Osteocyte (in vitro differentiated cells): ENCODE measurements around the gene AQP3. TPM values are rescaled to one million over a fixed set of nuclear protein-coding genes. Genes with fewer than 3 reads are reported as not detected.

Source experiments
- DNase-seq: peaks from one replicate; pipeline ENCODE4 v3.0.0; 2021; ENCODE audit warnings: mixed read lengths; ENCODE audit not compliant: unreplicated experiment; ENCODE audit errors: extremely low spot score
- H3K27ac Mint-ChIP-seq: one replicate; pipeline ENCODE4 v1.8.0; 2021; ENCODE audit warnings: mild to moderate bottlenecking, mixed read lengths; ENCODE audit not compliant: unreplicated experiment
- H3K27me3 Mint-ChIP-seq: one replicate; pipeline ENCODE4 v1.8.0; 2021; ENCODE audit warnings: mixed read lengths; ENCODE audit not compliant: unreplicated experiment
- H3K36me3 Mint-ChIP-seq: one replicate; pipeline ENCODE4 v1.8.0; 2021; ENCODE audit warnings: mixed read lengths; ENCODE audit not compliant: unreplicated experiment
- H3K4me1 Mint-ChIP-seq: one replicate; pipeline ENCODE4 v1.8.0; 2021; ENCODE audit warnings: mixed read lengths; ENCODE audit not compliant: unreplicated experiment
- H3K4me3 Mint-ChIP-seq: one replicate; pipeline ENCODE4 v1.8.0; 2021; ENCODE audit warnings: mild to moderate bottlenecking, moderate library complexity, mixed read lengths; ENCODE audit not compliant: unreplicated experiment
- H3K9me3 Mint-ChIP-seq: one replicate; pipeline ENCODE4 v1.8.0; 2021; ENCODE audit warnings: mixed read lengths; ENCODE audit not compliant: unreplicated experiment
- total RNA-seq: library from RNA; stranded (reverse); gene quantifications from 2 replicates; pipeline ENCODE4 v1.2.1, GENCODE V29; 2021
- TF ChIP-seq, protein P1 (sequence below): fragments of 200-600 bp; sonication (generic); IDR thresholded peaks from 2 replicates; pipeline ENCODE4 v1.5.0; 2021; ENCODE audit warnings: antibody characterized with exemption, mild to moderate bottlenecking, moderate library complexity

Gene AQP3
- total RNA-seq, 1 donor from 2014 or later: 0.86 TPM

- H3K36me3 Mint-ChIP-seq: no peaks in the 10 kb centered on the region
- H3K9me3 Mint-ChIP-seq: no peaks in the 10 kb centered on the region
- no peak overlapping the region for H3K4me3 Mint-ChIP-seq
- no peak for DNase-seq
- peaks cover 21% of the 10 kb centered on the region for H3K27me3 Mint-ChIP-seq
- H3K27ac Mint-ChIP-seq: no peak overlapping the region
- TF ChIP-seq, protein P1, sequence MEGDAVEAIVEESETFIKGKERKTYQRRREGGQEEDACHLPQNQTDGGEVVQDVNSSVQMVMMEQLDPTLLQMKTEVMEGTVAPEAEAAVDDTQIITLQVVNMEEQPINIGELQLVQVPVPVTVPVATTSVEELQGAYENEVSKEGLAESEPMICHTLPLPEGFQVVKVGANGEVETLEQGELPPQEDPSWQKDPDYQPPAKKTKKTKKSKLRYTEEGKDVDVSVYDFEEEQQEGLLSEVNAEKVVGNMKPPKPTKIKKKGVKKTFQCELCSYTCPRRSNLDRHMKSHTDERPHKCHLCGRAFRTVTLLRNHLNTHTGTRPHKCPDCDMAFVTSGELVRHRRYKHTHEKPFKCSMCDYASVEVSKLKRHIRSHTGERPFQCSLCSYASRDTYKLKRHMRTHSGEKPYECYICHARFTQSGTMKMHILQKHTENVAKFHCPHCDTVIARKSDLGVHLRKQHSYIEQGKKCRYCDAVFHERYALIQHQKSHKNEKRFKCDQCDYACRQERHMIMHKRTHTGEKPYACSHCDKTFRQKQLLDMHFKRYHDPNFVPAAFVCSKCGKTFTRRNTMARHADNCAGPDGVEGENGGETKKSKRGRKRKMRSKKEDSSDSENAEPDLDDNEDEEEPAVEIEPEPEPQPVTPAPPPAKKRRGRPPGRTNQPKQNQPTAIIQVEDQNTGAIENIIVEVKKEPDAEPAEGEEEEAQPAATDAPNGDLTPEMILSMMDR: no peak
- H3K4me1 Mint-ChIP-seq: peaks cover 9% of the 10 kb centered on the region
Measured at GRCh38 chr9:33414889-33415500, 32.4 kb downstream of the AQP3 start.

GRCh38 chr9:33414268-33414667 is 33.1 kb downstream of the AQP3 start:
- DNase-seq: no peak
- no peak overlapping the region for H3K27ac Mint-ChIP-seq
- TF ChIP-seq, protein P1: no peak
- peaks cover 15% of the 10 kb centered on the region for H3K27me3 Mint-ChIP-seq
- H3K36me3 Mint-ChIP-seq: no peaks in the 10 kb centered on the region
- peaks cover 9% of the 10 kb centered on the region for H3K4me1 Mint-ChIP-seq
- H3K4me3 Mint-ChIP-seq: no peak overlapping the region
- no peaks in the 10 kb centered on the region for H3K9me3 Mint-ChIP-seq

DNA sequence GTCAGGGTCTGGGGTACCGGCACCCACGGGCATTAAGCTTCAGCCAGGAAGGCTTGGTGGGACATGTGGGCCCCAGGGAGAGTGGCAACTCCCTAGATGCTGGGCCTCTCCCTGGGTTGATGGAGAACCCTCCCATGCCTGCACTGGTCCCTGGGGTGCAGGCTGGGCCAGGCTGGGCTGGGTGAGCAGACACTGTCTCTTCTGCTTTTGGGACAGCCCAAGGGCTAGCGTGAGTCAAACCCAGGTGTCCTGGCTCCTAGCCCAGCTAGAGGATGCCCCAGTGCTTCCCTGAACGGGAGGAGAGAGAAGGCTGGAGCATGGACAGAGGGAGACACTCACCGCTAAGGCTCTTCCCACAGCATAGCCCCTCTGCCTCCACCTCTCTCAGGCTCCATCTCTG is 39.3 kb downstream of the AQP3 start:
- H3K27me3 Mint-ChIP-seq: peaks cover 2% of the 10 kb centered on the region
- no peaks in the 10 kb centered on the region for H3K9me3 Mint-ChIP-seq
- no peak for DNase-seq
- H3K4me1 Mint-ChIP-seq: no peaks in the 10 kb centered on the region
- H3K4me3 Mint-ChIP-seq: no peak overlapping the region
- TF ChIP-seq, protein P1: no peak
- H3K27ac Mint-ChIP-seq: no peak overlapping the region
- no peaks in the 10 kb centered on the region for H3K36me3 Mint-ChIP-seq

- no peaks in the 10 kb centered on the region for H3K9me3 Mint-ChIP-seq
- peaks cover 3% of the 10 kb centered on the region for H3K4me1 Mint-ChIP-seq
- TF ChIP-seq, protein P1: no peak
- no peak for DNase-seq
- no peak overlapping the region for H3K27ac Mint-ChIP-seq
- no peaks in the 10 kb centered on the region for H3K36me3 Mint-ChIP-seq
- peaks cover 3% of the 10 kb centered on the region for H3K27me3 Mint-ChIP-seq
- H3K4me3 Mint-ChIP-seq: no peak overlapping the region
Measured at GRCh38 chr9:33407061-33407460, 40.3 kb downstream of the AQP3 start.

DNA sequence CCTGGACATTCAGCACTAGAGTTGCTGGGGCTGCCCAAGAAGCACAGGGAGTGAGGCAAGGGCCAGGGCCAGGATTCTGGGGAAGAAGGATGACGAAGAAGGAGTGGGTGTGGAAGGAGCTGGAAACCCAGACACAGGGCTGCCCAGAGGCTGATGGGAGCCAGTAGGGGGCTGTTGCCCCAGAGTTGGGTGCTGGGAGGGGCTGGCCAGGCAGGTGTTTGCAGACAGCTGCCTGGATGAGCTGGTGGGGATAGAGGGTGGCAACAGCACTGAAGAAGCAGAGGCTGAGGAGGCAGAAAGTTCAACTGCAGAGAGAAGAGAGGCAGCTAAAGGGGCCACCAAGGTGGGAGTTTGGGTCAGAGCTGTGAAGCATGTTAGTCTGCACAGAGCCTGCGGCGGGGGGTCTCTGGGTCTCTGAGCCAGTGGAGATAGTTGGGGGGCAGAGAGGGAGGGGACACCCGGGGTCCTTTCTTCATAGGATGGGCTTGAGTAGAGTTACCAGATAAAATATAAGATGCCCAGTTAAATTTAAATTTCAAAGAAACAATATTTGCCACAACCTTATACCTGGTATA is 42.5 kb downstream of the AQP3 start:
- Mint-ChIP-seq H3K9me3 (no peaks in the 10 kb centered on the region), H3K27ac (no peak overlapping the region), H3K4me1 (peaks cover 7% of the 10 kb centered on the region), H3K27me3 (peaks cover 7% of the 10 kb centered on the region), H3K4me3 (no peak overlapping the region), H3K36me3 (no peaks in the 10 kb centered on the region)
- TF ChIP-seq, protein P1: no peak
- DNase-seq: no peak
